MM.1S (cell line): ENCODE results near the gene SUDS3.

Experiments
- DNase-seq: peaks from one replicate; pipeline ENCODE4 v3.0.0-alpha.2; 2015
- H2AFZ ChIP-seq: fragments of 300-600 bp; sonication (generic); 2 replicates; pipeline ENCODE4 v1.6.0; 2016; ENCODE audit warnings: antibody characterized with exemption, low read length
- H3F3A ChIP-seq: fragments of 300-600 bp; sonication (generic); 2 replicates; pipeline ENCODE4 v1.6.1; 2016; ENCODE audit warnings: mild to moderate bottlenecking, antibody characterized with exemption, low read length, moderate library complexity, mixed read lengths; ENCODE audit not compliant: insufficient read depth
- H3K27ac ChIP-seq: fragments of 300-600 bp; sonication (generic); 2 replicates; pipeline ENCODE4 v1.5.1; 2016; ENCODE audit warnings: mild to moderate bottlenecking, low read length
- H3K27me3 ChIP-seq: fragments of 300-600 bp; sonication (generic); replicated peaks from 2 replicates; pipeline ENCODE4 v1.6.0; 2016; ENCODE audit warnings: low read length; ENCODE audit not compliant: insufficient read depth
- H3K36me3 ChIP-seq: fragments of 300-600 bp; sonication (generic); replicated peaks from 2 replicates; pipeline ENCODE4 v1.6.1; 2016; ENCODE audit warnings: mild to moderate bottlenecking, low read length, mixed read lengths; ENCODE audit not compliant: insufficient read depth
- H3K4me1 ChIP-seq: fragments of 300-600 bp; sonication (generic); 2 replicates; pipeline ENCODE4 v1.6.1; 2016; ENCODE audit warnings: low read length, mixed read lengths
- H3K4me2 ChIP-seq: fragments of 300-600 bp; sonication (generic); 2 replicates; pipeline ENCODE4 v1.6.0; 2016; ENCODE audit warnings: low read depth, low read length
- H3K4me3 ChIP-seq: fragments of 300-600 bp; sonication (generic); 2 replicates; pipeline ENCODE4 v1.5.1; 2016; ENCODE audit warnings: low read length, mixed read lengths
- H3K79me2 ChIP-seq: fragments of 300-600 bp; sonication (generic); 2 replicates; pipeline ENCODE4 v1.6.1; 2016; ENCODE audit warnings: mixed run types, low read length, mixed read lengths
- H3K9ac ChIP-seq: fragments of 300-600 bp; sonication (generic); 2 replicates; pipeline ENCODE4 v1.6.1; 2016; ENCODE audit warnings: low read length, mixed read lengths
- H3K9me2 ChIP-seq: fragments of 300-600 bp; sonication (generic); replicated peaks from 2 replicates; pipeline ENCODE4 v1.6.1; 2016; ENCODE audit warnings: mild to moderate bottlenecking, low read length, mixed read lengths; ENCODE audit not compliant: insufficient read depth
- H3K9me3 ChIP-seq: fragments of 300-600 bp; sonication (generic); replicated peaks from 2 replicates; pipeline ENCODE4 v1.6.1; 2016; ENCODE audit warnings: mild to moderate bottlenecking, low read length, mixed read lengths; ENCODE audit not compliant: insufficient read depth
- H4K20me1 ChIP-seq: fragments of 300-600 bp; sonication (generic); 2 replicates; pipeline ENCODE4 v1.6.1; 2016; ENCODE audit warnings: mild to moderate bottlenecking, low read length, moderate library complexity, mixed read lengths; ENCODE audit not compliant: insufficient read depth
- EZH2 ChIP-seq: fragments of 300-600 bp; sonication (generic); optimal IDR thresholded peaks from 2 replicates; pipeline ENCODE3; 2017; ENCODE audit warnings: low read depth, mild to moderate bottlenecking, antibody characterized with exemption, low read length, mixed read lengths
- EZH2phosphoT487 ChIP-seq: fragments of 300-600 bp; sonication (generic); IDR thresholded peaks from 2 replicates; pipeline ENCODE4 v1.6.1; 2018; ENCODE audit warnings: antibody characterized with exemption, low read length
- TF ChIP-seq, protein P1 (sequence below): fragments of 300-600 bp; sonication (generic); IDR thresholded peaks from 2 replicates; pipeline ENCODE4 v1.5.1; 2016; ENCODE audit warnings: antibody characterized with exemption, low read length, mixed read lengths

Gene SUDS3

DNA sequence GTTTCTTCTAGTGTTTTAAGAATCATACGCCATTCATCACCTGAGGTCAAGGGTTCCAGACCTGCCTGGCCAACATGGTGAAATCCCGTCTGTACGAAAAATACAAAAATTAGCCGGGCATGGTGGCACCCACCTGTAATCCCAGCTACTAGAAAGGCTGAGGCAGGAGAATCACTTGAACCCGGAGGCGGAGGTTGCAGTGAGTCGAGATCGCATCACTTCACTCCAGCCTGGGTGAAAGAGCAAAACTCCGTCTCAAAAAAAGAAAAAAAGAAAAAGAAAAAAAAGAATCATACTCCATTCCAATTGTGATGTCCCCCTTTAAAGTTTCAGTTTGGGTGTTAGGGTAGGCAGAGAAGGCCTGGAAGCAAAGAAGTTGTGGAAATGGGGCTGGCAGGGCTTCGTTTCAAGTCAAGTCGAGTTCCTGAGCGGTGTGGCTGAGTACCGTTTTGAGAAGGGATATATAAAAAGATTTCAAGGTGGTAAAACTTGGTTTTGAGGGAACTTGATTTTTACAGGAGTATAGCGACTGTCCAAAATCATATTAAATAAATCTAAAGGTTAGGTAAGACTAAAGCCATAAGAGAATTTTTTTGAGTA, 2.1 kb upstream of the SUDS3 start:
- Histone ChIP-seq H3K9ac (no peak overlapping the region), H3K9me2 (no peaks in the 10 kb centered on the region), H3K4me2 (no peak overlapping the region), H3K79me2 (peaks cover 17% of the 10 kb centered on the region), H3K4me3 (no peak overlapping the region), H3F3A (peaks cover 7% of the 10 kb centered on the region; the same call in 1 of the 2 replicates), H3K36me3 (no peaks in the 10 kb centered on the region), H3K27ac (no peak overlapping the region), H3K27me3 (no peaks in the 10 kb centered on the region), H3K4me1 (no peaks in the 10 kb centered on the region), H3K9me3 (no peaks in the 10 kb centered on the region), H2AFZ (no peak overlapping the region), H4K20me1 (no peaks in the 10 kb centered on the region)
- TF ChIP-seq, protein P1, sequence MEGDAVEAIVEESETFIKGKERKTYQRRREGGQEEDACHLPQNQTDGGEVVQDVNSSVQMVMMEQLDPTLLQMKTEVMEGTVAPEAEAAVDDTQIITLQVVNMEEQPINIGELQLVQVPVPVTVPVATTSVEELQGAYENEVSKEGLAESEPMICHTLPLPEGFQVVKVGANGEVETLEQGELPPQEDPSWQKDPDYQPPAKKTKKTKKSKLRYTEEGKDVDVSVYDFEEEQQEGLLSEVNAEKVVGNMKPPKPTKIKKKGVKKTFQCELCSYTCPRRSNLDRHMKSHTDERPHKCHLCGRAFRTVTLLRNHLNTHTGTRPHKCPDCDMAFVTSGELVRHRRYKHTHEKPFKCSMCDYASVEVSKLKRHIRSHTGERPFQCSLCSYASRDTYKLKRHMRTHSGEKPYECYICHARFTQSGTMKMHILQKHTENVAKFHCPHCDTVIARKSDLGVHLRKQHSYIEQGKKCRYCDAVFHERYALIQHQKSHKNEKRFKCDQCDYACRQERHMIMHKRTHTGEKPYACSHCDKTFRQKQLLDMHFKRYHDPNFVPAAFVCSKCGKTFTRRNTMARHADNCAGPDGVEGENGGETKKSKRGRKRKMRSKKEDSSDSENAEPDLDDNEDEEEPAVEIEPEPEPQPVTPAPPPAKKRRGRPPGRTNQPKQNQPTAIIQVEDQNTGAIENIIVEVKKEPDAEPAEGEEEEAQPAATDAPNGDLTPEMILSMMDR: no peak
- no peak for TF ChIP-seq EZH2
- TF ChIP-seq EZH2phosphoT487: no peak
- DNase-seq: no peak

- no peak overlapping the region for H3K4me3 ChIP-seq
- peaks cover 7% of the 10 kb centered on the region; the same call in 1 of the 2 replicates for H3F3A ChIP-seq
- DNase-seq: no peak
- no peaks in the 10 kb centered on the region for H3K27me3 ChIP-seq
- no peaks in the 10 kb centered on the region for H3K36me3 ChIP-seq
- H3K9me3 ChIP-seq: no peaks in the 10 kb centered on the region
- no peak overlapping the region for H3K9ac ChIP-seq
- no peak overlapping the region for H3K27ac ChIP-seq
- no peak overlapping the region for H2AFZ ChIP-seq
- no peaks in the 10 kb centered on the region for H4K20me1 ChIP-seq
- H3K9me2 ChIP-seq: no peaks in the 10 kb centered on the region
- TF ChIP-seq EZH2 (no peak), EZH2phosphoT487 (no peak)
- TF ChIP-seq, protein P1: no peak
- peaks cover 22% of the 10 kb centered on the region for H3K79me2 ChIP-seq
- no peaks in the 10 kb centered on the region for H3K4me1 ChIP-seq
- no peak overlapping the region for H3K4me2 ChIP-seq
These were observed 1.4 kb upstream of the SUDS3 start for GRCh38 chr12:118374909-118375308.

DNA sequence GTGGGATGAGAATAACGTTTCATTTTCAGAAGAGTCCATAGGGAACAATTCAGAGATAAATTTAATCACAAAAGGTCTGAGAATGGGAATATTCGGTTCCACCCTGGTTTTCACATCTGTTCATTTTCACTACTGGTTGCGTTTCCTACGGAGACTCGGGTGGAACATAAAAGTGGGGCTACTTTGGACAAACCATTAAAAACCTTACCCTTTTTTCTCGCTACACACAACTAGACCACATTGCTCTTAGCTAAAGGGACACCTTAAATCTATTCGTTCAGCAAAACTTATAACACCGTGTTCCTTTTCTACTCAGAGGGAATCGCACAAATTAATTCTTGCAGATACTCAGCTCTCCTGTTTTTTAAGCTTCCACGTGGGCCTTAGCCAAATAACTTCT, 1.0 kb upstream of the SUDS3 start:
- H3F3A ChIP-seq: peaks cover 7% of the 10 kb centered on the region; the same call in 1 of the 2 replicates
- no peaks in the 10 kb centered on the region for H3K36me3 ChIP-seq
- H3K4me2 ChIP-seq: no peak overlapping the region
- TF ChIP-seq EZH2phosphoT487 (no peak), EZH2 (no peak)
- TF ChIP-seq, protein P1: no peak
- no peak for DNase-seq
- no peak overlapping the region for H3K27ac ChIP-seq
- no peaks in the 10 kb centered on the region for H3K9me3 ChIP-seq
- no peaks in the 10 kb centered on the region for H3K4me1 ChIP-seq
- H3K79me2 ChIP-seq: peaks cover 22% of the 10 kb centered on the region
- H3K9me2 ChIP-seq: no peaks in the 10 kb centered on the region
- no peak overlapping the region for H3K9ac ChIP-seq
- H3K27me3 ChIP-seq: no peaks in the 10 kb centered on the region
- no peaks in the 10 kb centered on the region for H4K20me1 ChIP-seq
- no peak overlapping the region for H2AFZ ChIP-seq
- H3K4me3 ChIP-seq: no peak overlapping the region
